Subcutaneous abdominal adipose tissue (tissue), 5 donors: Measurements from ENCODE around the gene CACNA1I.

Source experiments
- H3K27ac ChIP-seq: one replicate; pipeline ENCODE4 v1.7.0; 2013; ENCODE audit warnings: low read depth, mild to moderate bottlenecking, inconsistent platforms, low read length, moderate library complexity
- H3K27me3 ChIP-seq, 5 donors: one replicate each; pipeline ENCODE4 v1.7.0; 2013; ENCODE audit warnings: low read length in 5 of 5, inconsistent platforms in 1 of 5; ENCODE audit not compliant: control insufficient read depth in 5 of 5, insufficient read depth in 4 of 5
- H3K36me3 ChIP-seq, 5 donors: one replicate each; pipeline ENCODE4 v1.7.0; 2013; ENCODE audit warnings: low read length in 5 of 5; ENCODE audit not compliant: control insufficient read depth in 5 of 5, insufficient read depth in 5 of 5
- H3K4me1 ChIP-seq, 5 donors: one replicate each; pipeline ENCODE4 v1.7.0; 2013; ENCODE audit warnings: low read length in 5 of 5, mild to moderate bottlenecking in 3 of 5, moderate library complexity in 1 of 5; ENCODE audit not compliant: control insufficient read depth in 5 of 5, insufficient read depth in 5 of 5
- H3K4me3 ChIP-seq, 5 donors: one replicate each; pipeline ENCODE4 v1.7.0; 2013; ENCODE audit warnings: low read length in 5 of 5, low read depth in 1 of 5
- H3K9ac ChIP-seq, 5 donors: one replicate each; pipeline ENCODE4 v1.7.0; 2013; ENCODE audit warnings: low read length in 5 of 5, mild to moderate bottlenecking in 4 of 5, moderate library complexity in 3 of 5
- H3K9me3 ChIP-seq, 5 donors: one replicate each; pipeline ENCODE4 v1.7.0; 2013; ENCODE audit warnings: low read length in 5 of 5; ENCODE audit not compliant: control insufficient read depth in 5 of 5
- donor health status: healthy.
- donor health status: healthy.
- donor health status: healthy.
- donor health status: healthy.
- donor health status: healthy.

The CACNA1I gene

GRCh38 chr22:39686776-39687525 is 116.4 kb downstream of the CACNA1I start:
- Histone ChIP-seq H3K4me3 (no peak overlapping the region), H3K9ac (no peak overlapping the region), H3K27me3 (peaks cover 33 to 67% (median 58%) of the 10 kb centered on the region in 5 donors), H3K9me3 (no peaks in the 10 kb centered on the region), H3K36me3 (no peaks in the 10 kb centered on the region), H3K27ac (no peak overlapping the region), H3K4me1 (no peaks in the 10 kb centered on the region)

GRCh38 chr22:39688186-39688785 is 117.7 kb downstream of the CACNA1I start:
- Histone ChIP-seq H3K36me3 (no peaks in the 10 kb centered on the region), H3K4me1 (no peaks in the 10 kb centered on the region), H3K4me3 (no peak overlapping the region), H3K9me3 (no peaks in the 10 kb centered on the region), H3K27me3 (peaks cover 34 to 69% (median 53%) of the 10 kb centered on the region in 5 donors), H3K9ac (no peak overlapping the region), H3K27ac (no peak overlapping the region)

GRCh38 chr22:39689421-39689820 is 118.9 kb downstream of the CACNA1I start:
- no peaks in the 10 kb centered on the region for H3K4me1 ChIP-seq
- peaks cover 40 to 68% (median 52%) of the 10 kb centered on the region in 5 donors for H3K27me3 ChIP-seq
- no peaks in the 10 kb centered on the region for H3K36me3 ChIP-seq
- no peak overlapping the region for H3K4me3 ChIP-seq
- H3K27ac ChIP-seq, result no peak overlapping the region
- no peaks in the 10 kb centered on the region for H3K9me3 ChIP-seq
- no peak overlapping the region for H3K9ac ChIP-seq

- H3K27me3 ChIP-seq, result peaks cover 41 to 68% (median 56%) of the 10 kb centered on the region in 5 donors
- H3K9me3 ChIP-seq, result no peaks in the 10 kb centered on the region
- no peak overlapping the region for H3K4me3 ChIP-seq
Measured at GRCh38 chr22:39690881-39691605, 120.5 kb downstream of the CACNA1I start.

GRCh38 chr22:39693943-39694500 is 123.5 kb downstream of the CACNA1I start:
- Histone ChIP-seq H3K27ac (no peak overlapping the region), H3K9ac (no peak overlapping the region), H3K9me3 (no peaks in the 10 kb centered on the region), H3K4me1 (no peaks in the 10 kb centered on the region), H3K27me3 (peaks cover 32 to 53% (median 50%) of the 10 kb centered on the region in 5 donors), H3K4me3 (no peak overlapping the region), H3K36me3 (no peaks in the 10 kb centered on the region)

More at GRCh38 chr22:39690881-39691605, 120.5 kb downstream of the CACNA1I start:
- H3K27ac ChIP-seq, result no peak overlapping the region
- no peak overlapping the region for H3K9ac ChIP-seq
- H3K36me3 ChIP-seq, result no peaks in the 10 kb centered on the region
- no peaks in the 10 kb centered on the region for H3K4me1 ChIP-seq

GRCh38 chr22:39697790-39698430 is 127.4 kb downstream of the CACNA1I start:
- Histone ChIP-seq H3K4me1 (no peaks in the 10 kb centered on the region), H3K27me3 (peaks cover 20 to 46% (median 38%) of the 10 kb centered on the region in 5 donors), H3K27ac (no peak overlapping the region), H3K4me3 (no peak overlapping the region), H3K9ac (no peak overlapping the region), H3K36me3 (no peaks in the 10 kb centered on the region), H3K9me3 (no peaks in the 10 kb centered on the region)

- H3K4me3 ChIP-seq, result no peak overlapping the region
- H3K27ac ChIP-seq, result no peak overlapping the region
- H3K4me1 ChIP-seq, result peaks cover 0 to 3% (median 0%) of the 10 kb centered on the region in 5 donors
- H3K9ac ChIP-seq, result no peak overlapping the region
- H3K9me3 ChIP-seq, result no peaks in the 10 kb centered on the region
- H3K36me3 ChIP-seq, result no peaks in the 10 kb centered on the region
- H3K27me3 ChIP-seq, result peaks cover 11 to 50% (median 37%) of the 10 kb centered on the region in 5 donors
Measured at GRCh38 chr22:39699631-39700360, 129.2 kb downstream of the CACNA1I start.

- no peak overlapping the region for H3K4me3 ChIP-seq
Measured at GRCh38 chr22:39700565-39700964, 130.0 kb downstream of the CACNA1I start.

GRCh38 chr22:39703091-39703490 is 132.5 kb downstream of the CACNA1I start:
- Histone ChIP-seq H3K9ac (no peak overlapping the region), H3K27ac (no peak overlapping the region), H3K9me3 (no peaks in the 10 kb centered on the region), H3K4me3 (no peak overlapping the region), H3K36me3 (no peaks in the 10 kb centered on the region), H3K4me1 (peaks cover 0 to 3% (median 0%) of the 10 kb centered on the region in 5 donors), H3K27me3 (peaks cover 6 to 33% (median 21%) of the 10 kb centered on the region in 5 donors)

More at GRCh38 chr22:39700565-39700964, 130.0 kb downstream of the CACNA1I start:
- H3K27ac ChIP-seq, result no peak overlapping the region
- no peak overlapping the region for H3K9ac ChIP-seq
- H3K9me3 ChIP-seq, result no peaks in the 10 kb centered on the region
- H3K27me3 ChIP-seq, result peaks cover 6 to 45% (median 33%) of the 10 kb centered on the region in 5 donors
- H3K4me1 ChIP-seq, result peaks cover 0 to 3% (median 0%) of the 10 kb centered on the region in 5 donors
- H3K36me3 ChIP-seq, result no peaks in the 10 kb centered on the region
